HepG2 (cell line): ENCODE data around the gene DPY19L3. TPM values are rescaled to one million over a fixed set of nuclear protein-coding genes. Genes with fewer than 3 reads are reported as not detected.

Source experiments
- ATAC-seq: fragments of 200-7000 bp; cut with Tn5 transposase; 3 replicates; pipeline ENCODE4 v1.9.1; 2020; ENCODE audit warnings: mild to moderate bottlenecking, moderate library complexity
- BruUV-seq: library from RNA; stranded (reverse); fragments of 400-500 nt; replicated peaks from 2 replicates; lab custom pipeline; 2021; lab: Mats Ljungman, UMichigan
- CTCF ChIA-PET: fragments of 300-600 bp; formaldehyde crosslinking; extraction: SDS; loops from one replicate; lab custom pipeline; 2021; ENCODE audit warnings: low total read pairs, inconsistent platforms, low intra/inter-chr PET ratio; lab: Yijun Ruan, JAX
- POLR2A ChIA-PET: fragments of 350-600 bp; sonication (Branson Sonifier 250); formaldehyde crosslinking; loops from one replicate; lab custom pipeline; 2020; ENCODE audit warnings: antibody characterized with exemption, inconsistent platforms; lab: Yijun Ruan, JAX
- DNase-seq: peaks from one replicate; pipeline ENCODE4 v3.0.0-alpha.2; 2015; ENCODE audit warnings: low spot score
- FAIRE-seq: peaks from 3 replicates; lab custom pipeline; 2011; peaks lifted over from hg19 to GRCh38; lab: Jason Lieb, UNC
- H2AFZ ChIP-seq: one replicate; pipeline ENCODE4 v1.6.1; 2011; ENCODE audit warnings: low read length, inconsistent platforms
- H3K27ac ChIP-seq: fragments of 300-600 bp; 3 replicates; pipeline ENCODE4 v1.8.0; 2011; ENCODE audit warnings: mixed run types, mild to moderate bottlenecking, mixed read lengths, low read length, inconsistent platforms; ENCODE audit not compliant: insufficient read depth; ENCODE audit errors: extremely low read length
- H3K27me3 ChIP-seq, 2 experiments: fragments of 200-600 bp in 1 of 2; 2 replicates in 1 of 2; 3 replicates in 1 of 2; pipeline versions ENCODE4 v1.6.0 to v1.8.0; 2011; ENCODE audit warnings: low read length in 2 of 2, mild to moderate bottlenecking in 2 of 2, moderate library complexity in 2 of 2, inconsistent platforms in 1 of 2; ENCODE audit not compliant: insufficient read depth in 2 of 2, control insufficient read depth in 1 of 2
- H3K36me3 ChIP-seq, 2 experiments: fragments of 200-600 bp in 1 of 2; replicated peaks in 1 of 2; 2 replicates in 1 of 2; 3 replicates in 1 of 2; pipeline versions ENCODE4 v1.5.1 to v1.8.0; 2011; ENCODE audit warnings: low read length in 2 of 2, inconsistent platforms in 1 of 2; ENCODE audit not compliant: insufficient read depth in 2 of 2, control insufficient read depth in 1 of 2
- H3K4me1 ChIP-seq: 2 replicates; pipeline ENCODE4 v1.5.1; 2012; ENCODE audit warnings: low read length, inconsistent platforms; ENCODE audit not compliant: insufficient read depth
- H3K4me2 ChIP-seq: 2 replicates; pipeline ENCODE4 v1.6.0; 2011; ENCODE audit warnings: low read depth, low read length, inconsistent platforms
- H3K4me3 ChIP-seq, 3 experiments: fragments of 200-600 bp in 1 of 3; sonication (generic), shearing (Covaris generic) in 1 of 3; replicated peaks in 1 of 3; 2 replicates each; pipeline ENCODE4 v1.5.1; 2011 to 2016; ENCODE audit warnings: low read length in 3 of 3, inconsistent platforms in 2 of 3, low read depth in 2 of 3, mild to moderate bottlenecking in 2 of 3, control low read depth in 1 of 3, mixed read lengths in 1 of 3; ENCODE audit not compliant: insufficient read depth in 1 of 3
- H3K79me2 ChIP-seq: one replicate; pipeline ENCODE4 v1.6.1; 2011; ENCODE audit warnings: low read length, inconsistent platforms; ENCODE audit not compliant: insufficient read depth
- H3K9ac ChIP-seq: 2 replicates; pipeline ENCODE4 v1.6.0; 2011; ENCODE audit warnings: mild to moderate bottlenecking, low read depth, low read length, inconsistent platforms; ENCODE audit not compliant: insufficient read depth
- H3K9me3 ChIP-seq: 2 replicates; pipeline ENCODE4 v1.5.1; 2012; ENCODE audit warnings: mild to moderate bottlenecking, low read length
- H4K20me1 ChIP-seq: 2 replicates; pipeline ENCODE4 v1.6.0; 2011; ENCODE audit warnings: inconsistent platforms, mild to moderate bottlenecking, low read length, moderate library complexity; ENCODE audit not compliant: insufficient read depth
- NFIC ChIP-seq: IDR thresholded peaks from 2 replicates; pipeline ENCODE4 v1.6.1; 2012; ENCODE audit warnings: mild to moderate bottlenecking, low read length, inconsistent platforms
- NKX3-1 ChIP-seq: sonication (generic); formaldehyde crosslinking; IDR thresholded peaks from 2 replicates; pipeline ENCODE4 v1.5.0; 2020; ENCODE audit warnings: missing genetic modification reagents
- PCBP2 ChIP-seq: fragments of 200-400 bp; formaldehyde crosslinking; optimal IDR thresholded peaks from 2 replicates; pipeline ENCODE3; 2018; ENCODE audit warnings: low read length, low read depth; ENCODE audit not compliant: poor library complexity, severe bottlenecking
- PITX1 ChIP-seq: sonication (generic); formaldehyde crosslinking; IDR thresholded peaks from 2 replicates; pipeline ENCODE4 v1.5.1; 2020; ENCODE audit warnings: mild to moderate bottlenecking, missing genetic modification reagents
- POLR2G ChIP-seq: fragments of 200-400 bp; formaldehyde crosslinking; IDR thresholded peaks from 2 replicates; pipeline ENCODE4 v1.6.1; 2018; ENCODE audit warnings: mild to moderate bottlenecking, low read depth, low read length, moderate library complexity
- ZC3H4 ChIP-seq: sonication (generic); formaldehyde crosslinking; IDR thresholded peaks from 2 replicates; pipeline ENCODE4 v1.4.0; 2020; ENCODE audit warnings: missing genetic modification reagents, borderline replicate concordance
- ZMYM3 ChIP-seq: sonication (generic); formaldehyde crosslinking; IDR thresholded peaks from 2 replicates; pipeline ENCODE4 v1.5.1; 2020; ENCODE audit warnings: mild to moderate bottlenecking, missing genetic modification reagents
- ZNF205 ChIP-seq: IDR thresholded peaks from 2 replicates; pipeline ENCODE4 v1.6.1; 2018; ENCODE audit warnings: missing biosample characterization, missing genetic modification reagents
- WGBS: methylation state at CpG from one replicate; pipeline ENCODE4 v1.1.6; 2017; ENCODE audit warnings: low lambda C conversion rate; 5-methylcytosine and 5-hydroxymethylcytosine counted together
- in situ Hi-C: cut with HindIII; loops from 2 replicates; pipeline ENCODE4 v1.10.0; 2017; ENCODE audit warnings: low pct_unique_long_range_greater_than_20kb; ENCODE audit not compliant: extremely low pct_ligation_motif_present
- intact Hi-C: fragments of 100-400 bp; cut with micrococcal nuclease; formaldehyde crosslinking; loops from one replicate; pipeline ENCODE4 v1.10.0; 2022; ENCODE audit not compliant: unreplicated experiment
- polyA plus RNA-seq, 8 experiments: library from polyadenylated mRNA; depleted of rRNA in 3 of 8; stranded (reverse) in 7 of 8; unstranded in 1 of 8; fragments of >200 nt; fragmentation: Illumina TruSeq in 4 of 8; extraction: Trizol in 4 of 8; gene quantifications; 2 replicates each; pipeline versions ENCODE4 v1.2.1 to v1.2.3, GENCODE V29; 2011 to 2016; ENCODE audit warnings: low read depth in 4 of 8, missing spikeins in 1 of 8, mixed read lengths in 1 of 8; ENCODE audit not compliant: insufficient read depth in 1 of 8
- total RNA-seq, 5 experiments: library from RNA; depleted of rRNA; stranded (reverse); fragments of >200 nt; fragmentation: Illumina TruSeq; extraction: Trizol; gene quantifications; 2 replicates each; pipeline ENCODE4 v1.2.3, GENCODE V29; 2016; ENCODE audit warnings: low read depth in 1 of 5
- TF ChIP-seq, protein P1 (sequence below): sonication (generic); formaldehyde crosslinking; IDR thresholded peaks from 2 replicates; pipeline ENCODE4 v1.4.0; 2020; ENCODE audit warnings: missing genetic modification reagents, borderline replicate concordance
- TF ChIP-seq, protein P2 (sequence below): sonication (generic); formaldehyde crosslinking; IDR thresholded peaks from 2 replicates; pipeline ENCODE4 v1.4.0; 2020; ENCODE audit warnings: missing genetic modification reagents, mild to moderate bottlenecking, borderline replicate concordance

Gene DPY19L3
- total and polyA plus RNA-seq, 2 of the 13 experiments (the other 11 are each of a cell fraction or from before 2014, with no cell fraction given) = 21.6 to 25.2 TPM

DNA sequence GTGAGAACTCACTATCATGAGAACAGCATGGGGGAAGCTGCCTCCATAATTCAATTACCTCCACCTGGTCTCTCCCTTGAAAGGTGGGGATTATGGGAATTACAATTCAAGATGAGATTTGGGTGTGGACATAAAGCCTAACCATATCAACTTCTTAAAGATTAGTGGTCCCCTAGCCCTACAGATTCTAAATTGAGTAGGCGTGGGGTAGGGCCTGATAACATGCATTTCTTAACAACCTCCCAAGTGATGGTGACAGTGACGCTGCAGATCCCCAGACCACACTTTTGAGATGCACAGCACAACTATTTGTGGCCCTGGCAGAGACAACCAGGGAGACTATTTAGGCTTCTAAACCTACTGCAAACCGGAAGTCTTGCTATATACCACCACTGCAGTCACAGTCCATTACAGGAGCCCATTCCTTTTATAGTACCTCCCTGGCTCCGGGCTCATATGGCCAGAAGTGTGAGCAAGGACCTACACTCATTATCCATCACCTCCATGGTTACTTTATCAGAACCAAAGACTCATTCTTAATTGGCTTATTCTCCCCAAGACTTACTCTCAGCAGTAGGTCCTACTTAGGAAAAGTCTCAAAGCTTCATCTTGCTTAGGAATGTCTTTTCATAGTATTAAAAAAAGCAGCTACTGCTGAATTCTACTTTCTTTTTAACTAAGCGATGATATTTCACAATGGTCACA is 2.1 kb upstream of the DPY19L3 start:
- ATAC-seq = no peak
- WGBS = 93% methylated on average over 3 of the region's 5 CpGs
- H4K20me1 ChIP-seq = no peaks in the 10 kb centered on the region
- TF ChIP-seq POLR2G (0 out of 2 replicates have a peak, but pooled peaks have one; percentile 38), PITX1 (no peak)
- TF ChIP-seq, all 625 proteins: peak for 1
- Histone ChIP-seq H3K27ac (no peak overlapping the region), H3K4me1 (peaks cover 37% of the 10 kb centered on the region), H3K36me3 (0 out of 5 replicates have a peak, but pooled peaks cover 1 to 5% of the 10 kb centered on the region in 2 experiments), H3K79me2 (peaks cover 24% of the 10 kb centered on the region), H3K9ac (no peak overlapping the region), H3K4me2 (peak overlapping the region; percentile 87; the same call in 1 of the 2 replicates), H2AFZ (no peak overlapping the region), H3K4me3 (no peak overlapping the region), H3K27me3 (no peaks in the 10 kb centered on the region; a peak in 1 of 5 replicates), H3K9me3 (no peaks in the 10 kb centered on the region)
- BruUV-seq = no TSS peak
- intact Hi-C loops = no loop called here
- DNase-seq (no peak), FAIRE-seq (no peak)
- in situ Hi-C loops = no loop called here
- ChIA-PET CTCF (no interaction called here), POLR2A (no interaction called here)

DNA sequence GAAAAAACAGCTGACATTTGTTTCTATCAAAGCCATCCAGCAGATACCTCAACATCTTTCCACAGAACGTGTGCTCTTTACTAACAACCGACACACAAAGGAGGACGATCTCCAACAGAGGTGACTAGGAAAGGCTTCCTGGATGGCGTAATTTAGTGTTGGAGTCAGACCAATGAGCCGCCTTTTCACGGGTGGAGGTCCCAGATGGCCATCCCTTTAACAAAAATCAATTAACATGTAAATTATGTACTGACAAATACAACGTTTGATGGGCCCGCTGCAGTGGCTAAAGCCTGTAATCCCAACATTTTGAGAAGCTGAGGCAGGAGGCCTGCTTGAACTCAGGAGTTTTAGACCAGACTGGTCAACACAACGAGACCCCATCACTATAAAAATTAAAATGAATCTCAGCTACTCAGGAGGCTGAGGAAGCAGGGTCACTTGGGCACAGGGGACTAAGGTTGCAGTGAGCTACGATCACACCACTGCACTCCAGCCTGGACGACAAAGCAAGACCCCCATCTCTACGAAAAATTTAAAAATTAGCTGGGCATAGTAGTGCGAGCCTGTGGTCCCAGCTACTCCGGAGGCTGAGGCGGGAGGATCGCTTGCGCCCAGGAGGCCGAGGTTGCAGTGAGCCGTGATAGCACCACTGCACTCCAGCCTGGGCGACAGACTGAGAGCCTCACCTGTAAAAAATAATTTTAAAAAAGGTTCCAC is 1.2 kb upstream of the DPY19L3 start:
- H3K4me1 ChIP-seq = peaks cover 37% of the 10 kb centered on the region
- ChIA-PET POLR2A (interaction anchor here (1.9 to 2.0 kb wide), 3 partner anchors 13 to 177 kb away, joined by 7 to 21 read pairs (median 10); partner anchors contain the start of gene PDCD5), CTCF (no interaction called here)
- no peak for ATAC-seq
- H3K9ac ChIP-seq = peak overlapping the region; percentile 98
- H3K27ac ChIP-seq = peak overlapping the region; percentile 95
- FAIRE-seq = no peak
- in situ Hi-C loops = no loop called here
- peaks cover 24% of the 10 kb centered on the region for H3K79me2 ChIP-seq
- peak overlapping the region; percentile 87 for H3K4me2 ChIP-seq
- H4K20me1 ChIP-seq = no peaks in the 10 kb centered on the region
- no peak overlapping the region for H2AFZ ChIP-seq
- intact Hi-C loops = no loop called here
- WGBS = 51% methylated on average over 20 of the region's 20 CpGs
- H3K9me3 ChIP-seq = no peaks in the 10 kb centered on the region
- H3K36me3 ChIP-seq = peaks cover 1 to 12% of the 10 kb centered on the region in 2 experiments; a peak in 3 of 5 replicates
- H3K4me3 ChIP-seq = peak overlapping the region; percentile 82 to 95 (median 90)
- DNase-seq = peak; percentile 18
- no peaks in the 10 kb centered on the region; a peak in 1 of 5 replicates for H3K27me3 ChIP-seq
- no TSS peak for BruUV-seq
- no peak for TF ChIP-seq PCBP2
- TF ChIP-seq, protein P1, sequence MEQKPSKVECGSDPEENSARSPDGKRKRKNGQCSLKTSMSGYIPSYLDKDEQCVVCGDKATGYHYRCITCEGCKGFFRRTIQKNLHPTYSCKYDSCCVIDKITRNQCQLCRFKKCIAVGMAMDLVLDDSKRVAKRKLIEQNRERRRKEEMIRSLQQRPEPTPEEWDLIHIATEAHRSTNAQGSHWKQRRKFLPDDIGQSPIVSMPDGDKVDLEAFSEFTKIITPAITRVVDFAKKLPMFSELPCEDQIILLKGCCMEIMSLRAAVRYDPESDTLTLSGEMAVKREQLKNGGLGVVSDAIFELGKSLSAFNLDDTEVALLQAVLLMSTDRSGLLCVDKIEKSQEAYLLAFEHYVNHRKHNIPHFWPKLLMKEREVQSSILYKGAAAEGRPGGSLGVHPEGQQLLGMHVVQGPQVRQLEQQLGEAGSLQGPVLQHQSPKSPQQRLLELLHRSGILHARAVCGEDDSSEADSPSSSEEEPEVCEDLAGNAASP (CRISPR knock-in tag) = no peak
- peak; percentile 72 for TF ChIP-seq ZMYM3 (CRISPR knock-in tag)
- 0 out of 2 replicates have a peak, but pooled peaks have one; percentile 11 for TF ChIP-seq NFIC
- TF ChIP-seq, protein P2, sequence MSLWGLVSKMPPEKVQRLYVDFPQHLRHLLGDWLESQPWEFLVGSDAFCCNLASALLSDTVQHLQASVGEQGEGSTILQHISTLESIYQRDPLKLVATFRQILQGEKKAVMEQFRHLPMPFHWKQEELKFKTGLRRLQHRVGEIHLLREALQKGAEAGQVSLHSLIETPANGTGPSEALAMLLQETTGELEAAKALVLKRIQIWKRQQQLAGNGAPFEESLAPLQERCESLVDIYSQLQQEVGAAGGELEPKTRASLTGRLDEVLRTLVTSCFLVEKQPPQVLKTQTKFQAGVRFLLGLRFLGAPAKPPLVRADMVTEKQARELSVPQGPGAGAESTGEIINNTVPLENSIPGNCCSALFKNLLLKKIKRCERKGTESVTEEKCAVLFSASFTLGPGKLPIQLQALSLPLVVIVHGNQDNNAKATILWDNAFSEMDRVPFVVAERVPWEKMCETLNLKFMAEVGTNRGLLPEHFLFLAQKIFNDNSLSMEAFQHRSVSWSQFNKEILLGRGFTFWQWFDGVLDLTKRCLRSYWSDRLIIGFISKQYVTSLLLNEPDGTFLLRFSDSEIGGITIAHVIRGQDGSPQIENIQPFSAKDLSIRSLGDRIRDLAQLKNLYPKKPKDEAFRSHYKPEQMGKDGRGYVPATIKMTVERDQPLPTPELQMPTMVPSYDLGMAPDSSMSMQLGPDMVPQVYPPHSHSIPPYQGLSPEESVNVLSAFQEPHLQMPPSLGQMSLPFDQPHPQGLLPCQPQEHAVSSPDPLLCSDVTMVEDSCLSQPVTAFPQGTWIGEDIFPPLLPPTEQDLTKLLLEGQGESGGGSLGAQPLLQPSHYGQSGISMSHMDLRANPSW (CRISPR knock-in tag) = 0 out of 2 replicates have a peak, but pooled peaks have one; percentile 27
- peak; percentile 13; the same call in 1 of the 2 replicates for TF ChIP-seq NKX3-1 (CRISPR knock-in tag)
- no peak for TF ChIP-seq ZNF205 (CRISPR knock-in tag)
- peak; percentile 85; the same call in 1 of the 2 replicates for TF ChIP-seq ZC3H4 (CRISPR knock-in tag)
